ENCODE measurements around the gene RPS27A.
"Not testable (repeated sequence)": the region's sequence is repeated elsewhere in the genome, so short reads cannot be mapped to it uniquely, and the experiment has no call there.

RPS27A gene

GRCh38 chr2:55239656-55240222, 7.3 kb downstream of the RPS27A start:
- DNase-seq = no peak

- not testable (repeated sequence) for DNase-seq
Measured at GRCh38 chr2:55241582-55241981, 9.1 kb downstream of the RPS27A start.

- DNase-seq = no peak
Measured at GRCh38 chr2:55242617-55243016, 10.1 kb downstream of the RPS27A start.

- no peak for DNase-seq
Measured at GRCh38 chr2:55245411-55245810, 12.9 kb downstream of the RPS27A start.

- no peak for DNase-seq
Measured at GRCh38 chr2:55247025-55247424, 14.5 kb downstream of the RPS27A start.

GRCh38 chr2:55252832-55253231, 20.3 kb downstream of the RPS27A start:
- DNase-seq = no peak

- not testable (repeated sequence) for DNase-seq
Measured at GRCh38 chr2:55259586-55259985, 27.1 kb downstream of the RPS27A start.

- DNase-seq = no peak
Measured at GRCh38 chr2:55268288-55268906, 35.9 kb downstream of the RPS27A start.

GRCh38 chr2:55268907-55269644, 36.6 kb downstream of the RPS27A start, which contains the start of gene MTIF2:
MTIF2 (minus strand) TSS chr2:55269231; CDS start chr2:55263858, 5,373 bp downstream.
- DNase-seq = peak; percentile 81 to 87

GRCh38 chr2:55269645-55269990, 37.1 kb downstream of the RPS27A start:
- DNase-seq = peak in 1 of 2 donors; percentile 19

GRCh38 chr2:55274346-55274745, 41.9 kb downstream of the RPS27A start:
- not testable (repeated sequence) for DNase-seq

- DNase-seq = no peak
Measured at GRCh38 chr2:55277310-55277709, 44.8 kb downstream of the RPS27A start.

GRCh38 chr2:55279214-55279835, 46.8 kb downstream of the RPS27A start:
- not testable (repeated sequence) for DNase-seq

GRCh38 chr2:55279859-55280424, 47.5 kb downstream of the RPS27A start:
- not testable (repeated sequence) for DNase-seq

- not testable (repeated sequence) for DNase-seq
Measured at GRCh38 chr2:55280851-55281546, 48.5 kb downstream of the RPS27A start.

- DNase-seq = peak; percentile 74 to 78
Measured at GRCh38 chr2:55282110-55282917, 49.8 kb downstream of the RPS27A start.

GRCh38 chr2:55283083-55283482, 50.6 kb downstream of the RPS27A start:
- no peak for DNase-seq

Measured in bone marrow (tissue), 2 donors.